Left lung (tissue), 10 donors: ENCODE data around the gene TLX1. TPM values are rescaled to one million over a fixed set of nuclear protein-coding genes. Genes with fewer than 3 reads are reported as not detected.

ENCODE experiments used
- ATAC-seq: fragments of 200-7000 bp; cut with Tn5 transposase; one replicate; pipeline ENCODE4 v1.9.1; 2020; ENCODE audit warnings: moderate library complexity
- DNase-seq, 4 donors: peaks; one replicate each; pipeline ENCODE4 v3.0.0-alpha.2; 2013 to 2020
- H3K27ac ChIP-seq, 2 donors: fragments of 200-600 bp; sonication (generic) in 1 of 2; one replicate each; pipeline versions ENCODE4 v1.5.0 to v1.8.0; 2020 to 2021
- H3K27me3 ChIP-seq, 2 donors: fragments of 200-600 bp; sonication (generic) in 1 of 2; one replicate each; pipeline versions ENCODE4 v1.5.0 to v1.8.0; 2020 to 2021
- H3K36me3 ChIP-seq, 2 donors: fragments of 200-600 bp; sonication (generic) in 1 of 2; one replicate each; pipeline versions ENCODE4 v1.5.0 to v1.8.0; 2020 to 2021
- H3K4me1 ChIP-seq, 2 donors: fragments of 200-600 bp; one replicate each; pipeline ENCODE4 v1.8.0; 2021
- H3K4me3 ChIP-seq, 2 donors: fragments of 200-600 bp; sonication (generic) in 1 of 2; one replicate each; pipeline versions ENCODE4 v1.5.0 to v1.8.0; 2020 to 2021; ENCODE audit warnings: mild to moderate bottlenecking in 1 of 2
- H3K9me3 ChIP-seq, 2 donors: fragments of 200-600 bp; sonication (generic) in 1 of 2; one replicate each; pipeline versions ENCODE4 v1.5.0 to v1.8.0; 2020 to 2021
- intact Hi-C, 2 donors: fragments of 100-400 bp; cut with DNase I; formaldehyde crosslinking; loops; one replicate each; pipeline versions ENCODE4 v1.11.2 to v1.14.2; 2022
- polyA plus RNA-seq, 6 donors: library from polyadenylated mRNA; unstranded; fragments of 120-200 nt; gene quantifications; one replicate each; pipeline ENCODE4 v1.2.1, GENCODE V29; 2013; ENCODE audit not compliant: insufficient read length in 6 of 6
- total RNA-seq, 2 donors: library from RNA; stranded (reverse); fragmentation: NEBNext Ultra II Directional; extraction: Animal tissue kit (Norgen Biotek cat#: 25700); gene quantifications; one replicate each; pipeline ENCODE4 v1.2.1, GENCODE V29; 2021
- TF ChIP-seq, protein P1 (sequence below), 2 donors: fragments of 200-600 bp; sonication (generic) in 1 of 2; IDR thresholded peaks; one replicate each; pipeline versions ENCODE4 v1.5.0 to v1.8.0; 2021; ENCODE audit warnings: antibody characterized with exemption in 2 of 2
- donor health status: DM: no; HTN: yes; CAD: no.
- donor health status: DM: no; HTN: no; CAD: no.

TLX1 gene
- total and polyA plus RNA-seq, 8 donors, result not detected

DNA sequence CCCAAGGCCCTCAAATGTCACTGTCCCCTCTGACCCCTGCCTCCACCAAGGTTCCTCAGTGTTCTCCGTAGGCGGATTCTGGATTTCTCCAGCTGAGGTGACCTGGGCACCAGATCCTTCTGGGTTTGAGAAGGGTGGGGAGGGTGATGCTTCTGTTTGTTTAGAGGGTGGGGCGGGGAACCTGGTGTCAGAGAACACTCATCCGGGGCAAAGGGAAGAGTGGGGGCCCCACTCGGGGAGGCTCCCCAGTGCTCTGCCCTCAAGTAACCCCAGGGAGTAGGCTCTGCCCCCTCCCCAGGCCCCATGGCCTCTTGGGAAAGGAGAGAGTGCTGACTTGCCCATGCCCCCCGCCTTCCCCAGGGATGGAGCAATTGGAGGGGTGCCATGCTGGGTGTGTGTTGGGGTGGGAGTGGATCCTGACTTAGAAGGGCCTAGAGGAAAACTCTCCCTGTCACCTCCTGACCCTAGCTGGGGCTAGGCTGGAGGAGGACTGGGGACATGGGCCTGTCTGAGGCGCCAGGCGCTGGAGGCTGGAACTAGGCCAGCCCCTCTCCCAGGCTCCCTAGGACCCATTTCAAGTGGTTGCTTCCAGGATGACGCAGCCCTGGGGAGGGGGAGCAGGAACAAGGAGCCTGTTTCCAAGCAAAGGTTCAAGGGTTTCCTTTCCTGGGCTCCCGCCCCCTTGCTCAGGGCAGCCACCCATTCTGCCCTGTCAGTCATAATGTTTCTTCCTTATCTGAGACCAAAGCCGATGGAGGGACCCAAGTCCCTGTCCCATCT is 41.4 kb upstream of the TLX1 start:
- DNase-seq (no peak), ATAC-seq (no peak)
- Histone ChIP-seq H3K36me3 (no peaks in the 10 kb centered on the region), H3K9me3 (no peaks in the 10 kb centered on the region), H3K4me3 (no peak overlapping the region), H3K27ac (no peak overlapping the region), H3K27me3 (peaks cover 18 to 99% of the 10 kb centered on the region in 2 donors), H3K4me1 (no peaks in the 10 kb centered on the region)
- TF ChIP-seq, protein P1, sequence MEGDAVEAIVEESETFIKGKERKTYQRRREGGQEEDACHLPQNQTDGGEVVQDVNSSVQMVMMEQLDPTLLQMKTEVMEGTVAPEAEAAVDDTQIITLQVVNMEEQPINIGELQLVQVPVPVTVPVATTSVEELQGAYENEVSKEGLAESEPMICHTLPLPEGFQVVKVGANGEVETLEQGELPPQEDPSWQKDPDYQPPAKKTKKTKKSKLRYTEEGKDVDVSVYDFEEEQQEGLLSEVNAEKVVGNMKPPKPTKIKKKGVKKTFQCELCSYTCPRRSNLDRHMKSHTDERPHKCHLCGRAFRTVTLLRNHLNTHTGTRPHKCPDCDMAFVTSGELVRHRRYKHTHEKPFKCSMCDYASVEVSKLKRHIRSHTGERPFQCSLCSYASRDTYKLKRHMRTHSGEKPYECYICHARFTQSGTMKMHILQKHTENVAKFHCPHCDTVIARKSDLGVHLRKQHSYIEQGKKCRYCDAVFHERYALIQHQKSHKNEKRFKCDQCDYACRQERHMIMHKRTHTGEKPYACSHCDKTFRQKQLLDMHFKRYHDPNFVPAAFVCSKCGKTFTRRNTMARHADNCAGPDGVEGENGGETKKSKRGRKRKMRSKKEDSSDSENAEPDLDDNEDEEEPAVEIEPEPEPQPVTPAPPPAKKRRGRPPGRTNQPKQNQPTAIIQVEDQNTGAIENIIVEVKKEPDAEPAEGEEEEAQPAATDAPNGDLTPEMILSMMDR (IDR thresholded peaks at IDR 0.05), result no peak
- intact Hi-C loops, result no loop called here

DNA sequence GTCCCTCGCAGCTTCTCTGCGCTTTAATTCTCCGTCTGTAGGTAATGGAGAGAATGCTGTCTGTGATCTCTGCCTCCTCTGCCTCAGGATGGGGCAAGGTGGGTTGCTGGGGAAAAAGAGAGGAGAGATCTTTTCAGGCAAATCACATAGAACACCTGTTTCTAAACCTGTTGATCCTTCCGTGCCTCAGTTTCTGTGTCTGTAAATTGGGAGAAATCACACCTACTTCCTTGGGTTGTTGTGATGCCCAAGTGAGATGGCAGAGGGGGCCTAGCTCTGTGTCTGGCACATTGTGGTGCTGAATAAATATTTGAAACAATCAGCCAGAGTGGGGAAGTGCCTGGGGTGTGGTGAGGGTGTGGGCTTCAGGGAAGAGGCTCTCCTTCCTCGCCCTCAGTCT is 40.5 kb upstream of the TLX1 start:
- Histone ChIP-seq H3K4me3 (no peak overlapping the region), H3K27ac (no peak overlapping the region), H3K27me3 (peaks cover 18 to 99% of the 10 kb centered on the region in 2 donors), H3K9me3 (no peaks in the 10 kb centered on the region), H3K4me1 (no peaks in the 10 kb centered on the region), H3K36me3 (no peaks in the 10 kb centered on the region)
- ATAC-seq, result no peak
- TF ChIP-seq, protein P1 (IDR thresholded peaks at IDR 0.05), result no peak
- DNase-seq, result no peak
- intact Hi-C loops, result no loop called here

DNA sequence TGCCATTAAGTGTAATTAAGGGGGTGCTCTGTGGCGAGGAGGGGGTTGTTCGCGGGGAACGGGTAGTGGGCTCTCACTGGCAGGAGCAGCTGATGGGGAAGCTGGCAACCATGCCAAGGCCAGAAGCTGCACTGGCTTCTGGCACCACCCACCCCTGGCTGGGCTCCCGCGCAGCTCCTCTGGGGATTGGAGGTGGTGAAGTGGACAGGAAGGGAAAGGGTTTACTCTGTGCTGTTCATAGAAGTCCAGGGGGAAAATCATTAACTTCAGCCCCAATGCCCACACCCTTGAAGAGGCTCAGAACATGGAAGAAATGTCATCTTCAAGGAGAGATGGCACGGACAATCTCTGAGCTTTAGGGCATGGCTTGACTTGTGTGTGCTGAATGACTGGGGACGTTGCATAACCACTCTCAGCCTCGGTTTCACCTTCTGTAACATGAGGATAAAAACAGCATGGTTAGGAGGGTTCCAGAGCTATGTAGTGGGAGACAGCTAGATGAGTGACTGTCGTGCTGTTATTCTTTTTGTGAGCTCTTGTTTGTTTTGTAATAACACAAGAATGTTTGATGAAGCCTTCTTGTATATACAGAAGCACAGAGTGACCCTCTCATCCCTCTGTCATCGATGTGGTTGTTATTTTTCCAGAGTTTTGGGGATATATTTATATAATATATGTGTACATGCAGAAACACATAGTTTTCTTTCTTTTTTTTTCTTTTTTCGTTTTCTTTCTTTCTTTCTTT is 39.4 kb upstream of the TLX1 start:
- TF ChIP-seq, protein P1 (IDR thresholded peaks at IDR 0.05), result no peak
- H3K27ac ChIP-seq, result no peak overlapping the region
- intact Hi-C loops, result no loop called here
- no peaks in the 10 kb centered on the region for H3K36me3 ChIP-seq
- DNase-seq, result no peak
- H3K4me1 ChIP-seq, result no peaks in the 10 kb centered on the region
- H3K27me3 ChIP-seq, result peaks cover 18 to 98% of the 10 kb centered on the region in 2 donors
- no peak for ATAC-seq
- H3K4me3 ChIP-seq, result no peak overlapping the region
- no peaks in the 10 kb centered on the region for H3K9me3 ChIP-seq

DNA sequence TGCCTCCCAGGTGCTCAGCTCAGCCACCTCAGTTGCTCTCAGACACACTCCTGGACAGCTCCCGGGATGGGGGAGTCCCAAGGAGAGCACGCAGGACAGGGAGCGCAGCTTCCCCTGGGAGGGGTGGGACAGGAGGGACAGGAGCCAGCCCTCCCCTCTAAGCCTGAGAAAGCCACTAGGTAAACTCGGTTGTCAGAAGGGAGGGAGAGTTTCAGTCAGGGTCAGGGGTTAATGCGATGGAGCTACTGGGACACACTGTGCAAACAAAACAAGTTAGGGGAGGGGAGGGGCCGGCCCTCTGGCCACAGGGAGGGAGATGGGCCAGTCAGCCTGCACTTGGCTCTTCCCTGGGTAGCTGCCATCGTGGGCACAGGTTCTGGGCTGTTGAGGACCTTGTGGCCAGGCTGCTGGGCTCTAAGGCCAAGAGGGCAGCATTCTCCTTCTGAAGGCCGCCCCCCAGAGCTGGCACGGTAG is 38.2 kb upstream of the TLX1 start:
- no peak for DNase-seq
- Histone ChIP-seq H3K4me1 (no peaks in the 10 kb centered on the region), H3K36me3 (no peaks in the 10 kb centered on the region), H3K4me3 (no peak overlapping the region), H3K27me3 (peaks cover 18 to 98% of the 10 kb centered on the region in 2 donors), H3K27ac (no peak overlapping the region), H3K9me3 (no peaks in the 10 kb centered on the region)
- intact Hi-C loops, result no loop called here
- no peak for ATAC-seq
- TF ChIP-seq, protein P1 (IDR thresholded peaks at IDR 0.05), result no peak
